Lung (tissue), 12 donors: ENCODE results near the gene KIF18A. TPM values are rescaled to one million over a fixed set of nuclear protein-coding genes. Genes with fewer than 3 reads are reported as not detected.

Experiments
- ATAC-seq: fragments of 200-7000 bp; cut with Tn5 transposase; one replicate; pipeline ENCODE4 v1.9.1; 2020; ENCODE audit warnings: moderate number of reproducible peaks; ENCODE audit not compliant: insufficient read depth, low FRiP score
- DNase-seq, 3 donors: peaks; one replicate each; pipeline ENCODE4 v3.0.0-alpha.2; 2013 to 2017
- H3K27ac ChIP-seq, 2 donors: one replicate each; pipeline ENCODE4 v1.5.1; 2013; ENCODE audit warnings: mild to moderate bottlenecking in 2 of 2, moderate library complexity in 2 of 2, control low read depth in 1 of 2, inconsistent platforms in 1 of 2, low read depth in 1 of 2, low read length in 1 of 2
- H3K27me3 ChIP-seq, 3 donors: one replicate each; pipeline ENCODE4 v1.5.1; 2013; ENCODE audit warnings: low read length in 2 of 3; ENCODE audit not compliant: control insufficient read depth in 3 of 3, insufficient read depth in 3 of 3
- H3K36me3 ChIP-seq, 4 donors: one replicate each; pipeline ENCODE4 v1.5.1; 2013; ENCODE audit warnings: low read length in 4 of 4, mild to moderate bottlenecking in 1 of 4, moderate library complexity in 1 of 4; ENCODE audit not compliant: control insufficient read depth in 4 of 4, insufficient read depth in 4 of 4
- H3K4me1 ChIP-seq, 5 donors: one replicate each; pipeline ENCODE4 v1.5.1; 2013; ENCODE audit warnings: low read length in 5 of 5, mild to moderate bottlenecking in 2 of 5, moderate library complexity in 1 of 5; ENCODE audit not compliant: control insufficient read depth in 5 of 5, insufficient read depth in 5 of 5
- H3K4me3 ChIP-seq: one replicate; pipeline ENCODE4 v1.5.1; 2013; ENCODE audit warnings: mild to moderate bottlenecking, control low read depth, moderate library complexity
- H3K9ac ChIP-seq, 2 donors: one replicate each; pipeline ENCODE4 v1.5.1; 2013; ENCODE audit warnings: low read length in 2 of 2, control low read depth in 1 of 2; ENCODE audit not compliant: insufficient read depth in 1 of 2
- H3K9me3 ChIP-seq, 4 donors: one replicate each; pipeline ENCODE4 v1.5.1; 2013; ENCODE audit warnings: low read length in 3 of 4, mild to moderate bottlenecking in 1 of 4, moderate library complexity in 1 of 4; ENCODE audit not compliant: control insufficient read depth in 4 of 4, insufficient read depth in 3 of 4
- WGBS, 2 donors: extraction: QIAGEN DNeasy Blood & Tissue Kit; methylation state at CpG; one replicate each; pipeline ENCODE4 v1.1.7; 2013; 5-methylcytosine and 5-hydroxymethylcytosine counted together
- polyA plus RNA-seq, 2 donors: library from polyadenylated mRNA; stranded (reverse); fragments of 200-250 nt; gene quantifications; one replicate each; pipeline ENCODE4 v1.2.1, GENCODE V29; 2013
- total RNA-seq, 2 donors: library from RNA; depleted of rRNA in 1 of 2; stranded (reverse); fragments of >200 nt in 1 of 2; gene quantifications; one replicate each; pipeline ENCODE4 v1.2.1, GENCODE V29; 2014 to 2021
- TF ChIP-seq, protein P1 (sequence below): IDR thresholded peaks from 2 replicates; pipeline ENCODE4 v1.5.1; 2012; ENCODE audit warnings: mild to moderate bottlenecking; ENCODE audit errors: control extremely low read depth, extremely low read depth
- donor health status: control.
- donor health status: control.
- donor health status: Bipolar disorder and iron deficiency.
- donor health status: healthy.
- donor health status: DM: yes; HTN: yes; CAD: no.

KIF18A gene
- total and polyA plus RNA-seq, 4 donors: 0.78 to 7.5 (median 1.3) TPM

DNA sequence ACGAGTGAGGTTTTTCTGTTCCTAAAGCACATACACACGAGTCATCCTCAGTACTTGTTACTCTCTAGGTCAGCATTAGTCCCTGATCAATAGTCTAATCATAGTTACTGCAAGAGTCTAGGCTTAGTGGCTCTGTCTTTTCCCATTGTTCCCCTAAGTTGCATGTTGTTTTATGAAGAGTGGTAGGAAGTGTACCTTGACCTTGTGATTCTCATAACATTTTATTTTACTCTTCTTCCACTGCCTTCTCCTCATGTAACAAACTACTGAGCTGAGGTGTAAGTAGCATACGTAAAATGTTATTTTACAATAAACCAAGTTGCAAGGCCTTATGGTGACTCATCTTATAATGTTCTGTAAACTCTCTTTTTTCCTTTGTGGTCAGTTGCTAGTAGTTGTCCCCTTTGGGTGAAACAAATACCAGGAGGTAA, 15.2 kb upstream of the KIF18A start:
- ATAC-seq (no peak), DNase-seq (no peak)
- peaks cover 0 to 2% (median 0%) of the 10 kb centered on the region in 5 donors for H3K4me1 ChIP-seq
- no peak overlapping the region for H3K27ac ChIP-seq
- no peaks in the 10 kb centered on the region for H3K9me3 ChIP-seq
- no peak overlapping the region for H3K9ac ChIP-seq
- peaks cover 0 to 9% (median 2%) of the 10 kb centered on the region in 4 donors for H3K36me3 ChIP-seq
- WGBS, 2 donors: 93% methylated on average over 3 of the region's 3 CpGs
- no peak overlapping the region for H3K4me3 ChIP-seq
- H3K27me3 ChIP-seq: no peaks in the 10 kb centered on the region
- TF ChIP-seq, protein P1, sequence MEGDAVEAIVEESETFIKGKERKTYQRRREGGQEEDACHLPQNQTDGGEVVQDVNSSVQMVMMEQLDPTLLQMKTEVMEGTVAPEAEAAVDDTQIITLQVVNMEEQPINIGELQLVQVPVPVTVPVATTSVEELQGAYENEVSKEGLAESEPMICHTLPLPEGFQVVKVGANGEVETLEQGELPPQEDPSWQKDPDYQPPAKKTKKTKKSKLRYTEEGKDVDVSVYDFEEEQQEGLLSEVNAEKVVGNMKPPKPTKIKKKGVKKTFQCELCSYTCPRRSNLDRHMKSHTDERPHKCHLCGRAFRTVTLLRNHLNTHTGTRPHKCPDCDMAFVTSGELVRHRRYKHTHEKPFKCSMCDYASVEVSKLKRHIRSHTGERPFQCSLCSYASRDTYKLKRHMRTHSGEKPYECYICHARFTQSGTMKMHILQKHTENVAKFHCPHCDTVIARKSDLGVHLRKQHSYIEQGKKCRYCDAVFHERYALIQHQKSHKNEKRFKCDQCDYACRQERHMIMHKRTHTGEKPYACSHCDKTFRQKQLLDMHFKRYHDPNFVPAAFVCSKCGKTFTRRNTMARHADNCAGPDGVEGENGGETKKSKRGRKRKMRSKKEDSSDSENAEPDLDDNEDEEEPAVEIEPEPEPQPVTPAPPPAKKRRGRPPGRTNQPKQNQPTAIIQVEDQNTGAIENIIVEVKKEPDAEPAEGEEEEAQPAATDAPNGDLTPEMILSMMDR: no peak

GRCh38 chr11:28117712-28118111, 9.8 kb upstream of the KIF18A start:
- WGBS, 2 donors: 95 to 97% methylated on average over 4 of the region's 4 CpGs
- H3K27ac ChIP-seq: no peak overlapping the region
- ATAC-seq: no peak
- no peak for DNase-seq
- peaks cover 0 to 9% (median 6%) of the 10 kb centered on the region in 4 donors for H3K36me3 ChIP-seq
- H3K27me3 ChIP-seq: no peaks in the 10 kb centered on the region
- no peak overlapping the region for H3K4me3 ChIP-seq
- peaks cover 0 to 2% (median 0%) of the 10 kb centered on the region in 5 donors for H3K4me1 ChIP-seq
- no peak overlapping the region for H3K9ac ChIP-seq
- TF ChIP-seq, protein P1: no peak
- no peaks in the 10 kb centered on the region for H3K9me3 ChIP-seq

DNA sequence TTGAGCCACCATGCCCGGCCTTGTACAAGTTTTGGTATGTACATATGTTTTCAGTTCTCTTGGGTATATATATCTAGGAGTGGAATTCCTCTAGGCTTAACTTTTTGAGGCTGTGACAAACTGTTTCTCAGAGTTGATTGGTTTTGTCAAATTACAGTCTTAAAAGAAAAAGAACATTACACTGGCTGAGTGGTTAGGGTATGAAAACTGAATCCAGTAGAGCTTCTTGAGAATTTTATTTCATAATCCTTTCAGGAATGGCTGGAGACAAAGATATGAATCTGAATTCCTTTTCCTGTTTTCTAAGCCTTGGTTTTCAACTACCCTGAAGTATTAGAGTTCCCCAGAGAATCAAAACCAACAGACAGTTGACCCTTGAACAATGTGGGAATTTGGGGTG, 6.8 kb upstream of the KIF18A start:
- peaks cover 0 to 9% (median 6%) of the 10 kb centered on the region in 4 donors for H3K36me3 ChIP-seq
- 94 to 96% methylated on average over 1 of the region's 1 CpG for WGBS, 2 donors
- H3K4me1 ChIP-seq: peaks cover 0 to 14% (median 3%) of the 10 kb centered on the region in 5 donors
- ATAC-seq (no peak), DNase-seq (no peak)
- TF ChIP-seq, protein P1: no peak
- no peak overlapping the region for H3K27ac ChIP-seq
- H3K9me3 ChIP-seq: no peaks in the 10 kb centered on the region
- H3K27me3 ChIP-seq: no peaks in the 10 kb centered on the region
- no peak overlapping the region for H3K4me3 ChIP-seq
- no peak overlapping the region for H3K9ac ChIP-seq

- Histone ChIP-seq H3K27ac (no peak overlapping the region), H3K27me3 (no peaks in the 10 kb centered on the region), H3K9ac (no peak overlapping the region), H3K9me3 (no peaks in the 10 kb centered on the region), H3K36me3 (peaks cover 0 to 9% (median 6%) of the 10 kb centered on the region in 4 donors), H3K4me3 (no peak overlapping the region), H3K4me1 (peaks cover 0 to 20% (median 6%) of the 10 kb centered on the region in 5 donors)
- ATAC-seq (no peak), DNase-seq (no peak)
- 96 to 98% methylated on average over 4 of the region's 4 CpGs for WGBS, 2 donors
- TF ChIP-seq, protein P1: no peak
Measured at GRCh38 chr11:28114116-28114515, 6.2 kb upstream of the KIF18A start.
